Central memory CD8-positive, alpha-beta T cell (primary cell): Measurements from ENCODE around the gene SIT1.

Experiments used
- ATAC-seq: fragments of 150-1000 bp; cut with Tn5 transposase; replicated peaks from 2 replicates; pipeline ENCODE4 v1.10.0; 2022; ENCODE audit warnings: mild to moderate bottlenecking, moderate FRiP score, moderate number of reproducible peaks; ENCODE audit not compliant: poor library complexity, severe bottlenecking; ENCODE audit errors: extremely low read depth
- DNase-seq, 2 donors: peaks; one replicate each; pipeline ENCODE4 v3.0.0; 2021; ENCODE audit warnings: low spot score in 2 of 2
- H3K27ac Mint-ChIP-seq: one replicate; pipeline ENCODE4 v1.8.0; 2022; ENCODE audit warnings: low read depth, mild to moderate bottlenecking, moderate library complexity, mixed read lengths
- H3K27me3 Mint-ChIP-seq: one replicate; pipeline ENCODE4 v1.8.0; 2022; ENCODE audit warnings: mixed read lengths
- H3K36me3 Mint-ChIP-seq: one replicate; pipeline ENCODE4 v1.8.0; 2022; ENCODE audit warnings: mild to moderate bottlenecking, moderate library complexity, mixed read lengths; ENCODE audit not compliant: insufficient read depth
- H3K4me1 Mint-ChIP-seq: one replicate; pipeline ENCODE4 v1.8.0; 2022; ENCODE audit warnings: mixed read lengths
- H3K4me3 Mint-ChIP-seq: one replicate; pipeline ENCODE4 v1.8.0; 2022; ENCODE audit warnings: mild to moderate bottlenecking, moderate library complexity, mixed read lengths
- H3K9me3 Mint-ChIP-seq: one replicate; pipeline ENCODE4 v1.8.0; 2022; ENCODE audit warnings: mixed read lengths

The SIT1 gene

GRCh38 chr9:35688558-35689541, 38.1 kb upstream of the SIT1 start:
- DNase-seq (no peak), ATAC-seq (no peak)
- Mint-ChIP-seq H3K27ac (no peak overlapping the region), H3K4me3 (peak overlapping the region; percentile 71), H3K27me3 (no peaks in the 10 kb centered on the region), H3K36me3 (peaks cover 7% of the 10 kb centered on the region), H3K9me3 (no peaks in the 10 kb centered on the region), H3K4me1 (peaks cover 27% of the 10 kb centered on the region)

- Mint-ChIP-seq H3K36me3 (peaks cover 7% of the 10 kb centered on the region), H3K27ac (no peak overlapping the region), H3K9me3 (no peaks in the 10 kb centered on the region), H3K4me1 (peaks cover 27% of the 10 kb centered on the region), H3K4me3 (no peak overlapping the region), H3K27me3 (no peaks in the 10 kb centered on the region)
- no peak for DNase-seq
- ATAC-seq, result no peak
Measured at GRCh38 chr9:35687972-35688557, 37.3 kb upstream of the SIT1 start.

- H3K4me3 Mint-ChIP-seq, result no peak overlapping the region
- H3K27me3 Mint-ChIP-seq, result no peaks in the 10 kb centered on the region
- H3K27ac Mint-ChIP-seq, result no peak overlapping the region
- ATAC-seq (no peak), DNase-seq (no peak)
- H3K9me3 Mint-ChIP-seq, result no peaks in the 10 kb centered on the region
- H3K4me1 Mint-ChIP-seq, result peaks cover 27% of the 10 kb centered on the region
- H3K36me3 Mint-ChIP-seq, result peaks cover 7% of the 10 kb centered on the region
Measured at GRCh38 chr9:35687306-35687705, 36.6 kb upstream of the SIT1 start.

GRCh38 chr9:35686222-35687203, 35.8 kb upstream of the SIT1 start:
- no peak for DNase-seq
- no peak overlapping the region for H3K4me3 Mint-ChIP-seq
- H3K27ac Mint-ChIP-seq, result no peak overlapping the region

GRCh38 chr9:35685506-35685905, 34.8 kb upstream of the SIT1 start:
- Mint-ChIP-seq H3K27me3 (no peaks in the 10 kb centered on the region), H3K36me3 (peaks cover 4% of the 10 kb centered on the region), H3K9me3 (no peaks in the 10 kb centered on the region), H3K27ac (no peak overlapping the region), H3K4me1 (peaks cover 10% of the 10 kb centered on the region), H3K4me3 (no peak overlapping the region)
- no peak for DNase-seq
- no peak for ATAC-seq

More at GRCh38 chr9:35686222-35687203, 35.8 kb upstream of the SIT1 start:
- H3K27me3 Mint-ChIP-seq, result no peaks in the 10 kb centered on the region
- no peaks in the 10 kb centered on the region for H3K9me3 Mint-ChIP-seq
- H3K36me3 Mint-ChIP-seq, result peaks cover 7% of the 10 kb centered on the region
- peaks cover 20% of the 10 kb centered on the region for H3K4me1 Mint-ChIP-seq
- no peak for ATAC-seq

- Mint-ChIP-seq H3K4me3 (no peak overlapping the region), H3K9me3 (no peaks in the 10 kb centered on the region), H3K27me3 (no peaks in the 10 kb centered on the region), H3K27ac (no peak overlapping the region), H3K36me3 (peaks cover 4% of the 10 kb centered on the region), H3K4me1 (peaks cover 10% of the 10 kb centered on the region)
- ATAC-seq (no peak), DNase-seq (no peak)
Measured at GRCh38 chr9:35684921-35685320, 34.2 kb upstream of the SIT1 start.

GRCh38 chr9:35683323-35683722, 32.6 kb upstream of the SIT1 start:
- no peak for DNase-seq
- Mint-ChIP-seq H3K4me1 (no peaks in the 10 kb centered on the region), H3K36me3 (peaks cover 4% of the 10 kb centered on the region), H3K27me3 (no peaks in the 10 kb centered on the region), H3K9me3 (no peaks in the 10 kb centered on the region), H3K27ac (no peak overlapping the region), H3K4me3 (no peak overlapping the region)
- no peak for ATAC-seq

- H3K9me3 Mint-ChIP-seq, result no peaks in the 10 kb centered on the region
- ATAC-seq, result no peak
- no peak overlapping the region for H3K4me3 Mint-ChIP-seq
- H3K4me1 Mint-ChIP-seq, result no peaks in the 10 kb centered on the region
- peaks cover 4% of the 10 kb centered on the region for H3K36me3 Mint-ChIP-seq
- H3K27ac Mint-ChIP-seq, result no peak overlapping the region
- no peak for DNase-seq
- H3K27me3 Mint-ChIP-seq, result no peaks in the 10 kb centered on the region
Measured at GRCh38 chr9:35682520-35683315, 32.0 kb upstream of the SIT1 start.

GRCh38 chr9:35682051-35682450, 31.3 kb upstream of the SIT1 start:
- H3K36me3 Mint-ChIP-seq, result peaks cover 4% of the 10 kb centered on the region
- DNase-seq, result no peak
- H3K4me3 Mint-ChIP-seq, result no peak overlapping the region
- no peak for ATAC-seq
- no peak overlapping the region for H3K27ac Mint-ChIP-seq
- no peaks in the 10 kb centered on the region for H3K27me3 Mint-ChIP-seq
- no peaks in the 10 kb centered on the region for H3K4me1 Mint-ChIP-seq
- H3K9me3 Mint-ChIP-seq, result no peaks in the 10 kb centered on the region

GRCh38 chr9:35681341-35682002, 30.7 kb upstream of the SIT1 start:
- Mint-ChIP-seq H3K27me3 (peaks cover 3% of the 10 kb centered on the region), H3K4me1 (peaks cover 1% of the 10 kb centered on the region), H3K36me3 (peaks cover 6% of the 10 kb centered on the region), H3K4me3 (no peak overlapping the region), H3K27ac (no peak overlapping the region), H3K9me3 (no peaks in the 10 kb centered on the region)
- ATAC-seq, result no peak
- no peak for DNase-seq

- H3K27me3 Mint-ChIP-seq, result peaks cover 9% of the 10 kb centered on the region
- H3K4me1 Mint-ChIP-seq, result peaks cover 5% of the 10 kb centered on the region
- H3K9me3 Mint-ChIP-seq, result no peaks in the 10 kb centered on the region
- no peak overlapping the region for H3K4me3 Mint-ChIP-seq
- no peak for DNase-seq
- peaks cover 2% of the 10 kb centered on the region for H3K36me3 Mint-ChIP-seq
- no peak for ATAC-seq
- no peak overlapping the region for H3K27ac Mint-ChIP-seq
Measured at GRCh38 chr9:35680331-35681105, 29.8 kb upstream of the SIT1 start.
